Activated naive CD4-positive, alpha-beta T cell treated with anti-CD3 and anti-CD28 coated beads, Interleukin-2, amount 10 ng/mL, durations not matched to agents 7 days and 5 days (primary cell): ENCODE measurements around the gene QRSL1.
"Not testable (repeated sequence)": the region's sequence is repeated elsewhere in the genome, so short reads cannot be mapped to it uniquely, and the experiment has no call there.

Source experiments
- CTCF ChIA-PET: fragments of 350-600 bp; sonication (Branson Sonifier 250); formaldehyde crosslinking; loops from one replicate; lab custom pipeline; 2021; ENCODE audit warnings: antibody characterized with exemption; lab: Charles Lee
- DNase-seq: peaks from one replicate; pipeline ENCODE4 v3.0.0-alpha.2; 2020
- H3K27ac Mint-ChIP-seq: one replicate; pipeline ENCODE4 v1.8.0; 2021; ENCODE audit warnings: mild to moderate bottlenecking, moderate library complexity, mixed read lengths
- H3K27me3 Mint-ChIP-seq: one replicate; pipeline ENCODE4 v1.8.0; 2021; ENCODE audit warnings: mild to moderate bottlenecking, mixed read lengths
- H3K36me3 Mint-ChIP-seq: one replicate; pipeline ENCODE4 v1.8.0; 2021; ENCODE audit warnings: mixed read lengths
- H3K4me1 Mint-ChIP-seq: one replicate; pipeline ENCODE4 v1.8.0; 2021; ENCODE audit warnings: mixed read lengths
- H3K4me3 Mint-ChIP-seq: one replicate; pipeline ENCODE4 v1.8.0; 2021; ENCODE audit warnings: mild to moderate bottlenecking, moderate library complexity, mixed read lengths
- H3K9me3 Mint-ChIP-seq: one replicate; pipeline ENCODE4 v1.8.0; 2021; ENCODE audit warnings: mixed read lengths

QRSL1 gene

GRCh38 chr6:106671651-106672050 is 42.3 kb downstream of the QRSL1 start:
- DNase-seq = no peak
- Mint-ChIP-seq H3K27ac (no peak overlapping the region), H3K4me3 (no peak overlapping the region), H3K27me3 (no peaks in the 10 kb centered on the region), H3K36me3 (peaks cover 1% of the 10 kb centered on the region), H3K4me1 (no peaks in the 10 kb centered on the region), H3K9me3 (no peaks in the 10 kb centered on the region)
- CTCF ChIA-PET = no interaction called here

GRCh38 chr6:106674541-106675229 is 45.3 kb downstream of the QRSL1 start:
- Mint-ChIP-seq H3K4me1 (peaks cover 3% of the 10 kb centered on the region), H3K27me3 (no peaks in the 10 kb centered on the region), H3K36me3 (no peaks in the 10 kb centered on the region), H3K9me3 (no peaks in the 10 kb centered on the region), H3K27ac (no peak overlapping the region), H3K4me3 (no peak overlapping the region)
- DNase-seq = no peak
- CTCF ChIA-PET = no interaction called here

- no peak for DNase-seq
- no peaks in the 10 kb centered on the region for H3K9me3 Mint-ChIP-seq
- CTCF ChIA-PET = no interaction called here
- no peaks in the 10 kb centered on the region for H3K36me3 Mint-ChIP-seq
- H3K4me3 Mint-ChIP-seq = no peak overlapping the region
- H3K27ac Mint-ChIP-seq = no peak overlapping the region
- H3K27me3 Mint-ChIP-seq = no peaks in the 10 kb centered on the region
- peaks cover 3% of the 10 kb centered on the region for H3K4me1 Mint-ChIP-seq
These were observed 47.9 kb downstream of the QRSL1 start for GRCh38 chr6:106677282-106677681.

GRCh38 chr6:106684011-106684410 is 54.6 kb downstream of the QRSL1 start:
- no peaks in the 10 kb centered on the region for H3K9me3 Mint-ChIP-seq
- H3K4me1 Mint-ChIP-seq = no peaks in the 10 kb centered on the region
- H3K36me3 Mint-ChIP-seq = no peaks in the 10 kb centered on the region
- no peak overlapping the region for H3K27ac Mint-ChIP-seq
- no peaks in the 10 kb centered on the region for H3K27me3 Mint-ChIP-seq
- CTCF ChIA-PET = no interaction called here
- DNase-seq = no peak
- no peak overlapping the region for H3K4me3 Mint-ChIP-seq

GRCh38 chr6:106685833-106686232 is 56.5 kb downstream of the QRSL1 start:
- Mint-ChIP-seq H3K4me1 (no peaks in the 10 kb centered on the region), H3K27ac (no peak overlapping the region), H3K4me3 (no peak overlapping the region), H3K36me3 (no peaks in the 10 kb centered on the region), H3K9me3 (no peaks in the 10 kb centered on the region), H3K27me3 (no peaks in the 10 kb centered on the region)
- DNase-seq = no peak
- CTCF ChIA-PET = no interaction called here

GRCh38 chr6:106688177-106688951 is 59.0 kb downstream of the QRSL1 start:
- DNase-seq = no peak
- Mint-ChIP-seq H3K36me3 (no peaks in the 10 kb centered on the region), H3K27ac (no peak overlapping the region), H3K9me3 (no peaks in the 10 kb centered on the region), H3K4me3 (no peak overlapping the region), H3K4me1 (no peaks in the 10 kb centered on the region), H3K27me3 (peaks cover 9% of the 10 kb centered on the region)
- CTCF ChIA-PET = interaction anchor here (1.9 kb wide), 1 partner anchor 309 kb away, joined by 9 read pairs; no protein-coding TSS in a partner anchor

- no peak for DNase-seq
- CTCF ChIA-PET = no interaction called here
- H3K27ac Mint-ChIP-seq = no peak overlapping the region
- H3K36me3 Mint-ChIP-seq = no peaks in the 10 kb centered on the region
- H3K9me3 Mint-ChIP-seq = no peaks in the 10 kb centered on the region
- peaks cover 19% of the 10 kb centered on the region for H3K27me3 Mint-ChIP-seq
- no peaks in the 10 kb centered on the region for H3K4me1 Mint-ChIP-seq
- no peak overlapping the region for H3K4me3 Mint-ChIP-seq
These were observed 62.9 kb downstream of the QRSL1 start for GRCh38 chr6:106692112-106692818.

GRCh38 chr6:106692819-106693208 is 63.4 kb downstream of the QRSL1 start:
- DNase-seq = no peak
- no peak overlapping the region for H3K27ac Mint-ChIP-seq
- CTCF ChIA-PET = no interaction called here
- no peak overlapping the region for H3K4me3 Mint-ChIP-seq
- no peaks in the 10 kb centered on the region for H3K9me3 Mint-ChIP-seq
- no peaks in the 10 kb centered on the region for H3K4me1 Mint-ChIP-seq
- no peaks in the 10 kb centered on the region for H3K36me3 Mint-ChIP-seq
- H3K27me3 Mint-ChIP-seq = peaks cover 19% of the 10 kb centered on the region

- H3K36me3 Mint-ChIP-seq = no peaks in the 10 kb centered on the region
- H3K4me1 Mint-ChIP-seq = no peaks in the 10 kb centered on the region
- CTCF ChIA-PET = no interaction called here
- no peak overlapping the region for H3K27ac Mint-ChIP-seq
- no peaks in the 10 kb centered on the region for H3K9me3 Mint-ChIP-seq
- DNase-seq = no peak
- H3K4me3 Mint-ChIP-seq = no peak overlapping the region
- H3K27me3 Mint-ChIP-seq = peaks cover 24% of the 10 kb centered on the region
These were observed 64.0 kb downstream of the QRSL1 start for GRCh38 chr6:106693418-106693817.

GRCh38 chr6:106694343-106694742 is 65.0 kb downstream of the QRSL1 start:
- CTCF ChIA-PET = no interaction called here
- Mint-ChIP-seq H3K9me3 (no peaks in the 10 kb centered on the region), H3K4me3 (no peak overlapping the region), H3K27me3 (peaks cover 24% of the 10 kb centered on the region), H3K4me1 (no peaks in the 10 kb centered on the region), H3K27ac (no peak overlapping the region), H3K36me3 (no peaks in the 10 kb centered on the region)
- DNase-seq = no peak

- peaks cover 26% of the 10 kb centered on the region for H3K27me3 Mint-ChIP-seq
- DNase-seq = no peak
- peaks cover 4% of the 10 kb centered on the region for H3K9me3 Mint-ChIP-seq
- H3K4me3 Mint-ChIP-seq = no peak overlapping the region
- no peaks in the 10 kb centered on the region for H3K4me1 Mint-ChIP-seq
- H3K27ac Mint-ChIP-seq = no peak overlapping the region
- CTCF ChIA-PET = no interaction called here
- H3K36me3 Mint-ChIP-seq = no peaks in the 10 kb centered on the region
These were observed 71.2 kb downstream of the QRSL1 start for GRCh38 chr6:106700581-106700980.

- H3K4me3 Mint-ChIP-seq, H3K9me3 Mint-ChIP-seq, DNase-seq, CTCF ChIA-PET, H3K36me3 Mint-ChIP-seq, H3K27ac Mint-ChIP-seq, H3K4me1 Mint-ChIP-seq: not testable (repeated sequence)
- H3K27me3 Mint-ChIP-seq = peaks cover 26% of the 10 kb centered on the region
These were observed 71.8 kb downstream of the QRSL1 start for GRCh38 chr6:106701201-106701600.

- Mint-ChIP-seq H3K27ac (no peak overlapping the region), H3K4me1 (no peaks in the 10 kb centered on the region)
These were observed 72.7 kb downstream of the QRSL1 start for GRCh38 chr6:106702046-106702445.

GRCh38 chr6:106702451-106703110 is 73.2 kb downstream of the QRSL1 start:
- DNase-seq = no peak
- H3K9me3 Mint-ChIP-seq = peaks cover 4% of the 10 kb centered on the region
- no peaks in the 10 kb centered on the region for H3K36me3 Mint-ChIP-seq
- no peaks in the 10 kb centered on the region for H3K4me1 Mint-ChIP-seq
- no peak overlapping the region for H3K27ac Mint-ChIP-seq
- H3K4me3 Mint-ChIP-seq = no peak overlapping the region
- CTCF ChIA-PET = no interaction called here
- H3K27me3 Mint-ChIP-seq = peaks cover 29% of the 10 kb centered on the region

More at GRCh38 chr6:106702046-106702445, 72.7 kb downstream of the QRSL1 start:
- Mint-ChIP-seq H3K9me3 (peaks cover 4% of the 10 kb centered on the region), H3K36me3 (no peaks in the 10 kb centered on the region), H3K27me3 (peaks cover 26% of the 10 kb centered on the region), H3K4me3 (no peak overlapping the region)
- CTCF ChIA-PET = no interaction called here
- DNase-seq = no peak
